ENCODE data around the gene CERS4. TPM values are rescaled to one million over a fixed set of nuclear protein-coding genes. Genes with fewer than 3 reads are reported as not detected.

Gene CERS4
- total RNA-seq, 1 experiment from 2014 or later: 11.6 TPM

DNA sequence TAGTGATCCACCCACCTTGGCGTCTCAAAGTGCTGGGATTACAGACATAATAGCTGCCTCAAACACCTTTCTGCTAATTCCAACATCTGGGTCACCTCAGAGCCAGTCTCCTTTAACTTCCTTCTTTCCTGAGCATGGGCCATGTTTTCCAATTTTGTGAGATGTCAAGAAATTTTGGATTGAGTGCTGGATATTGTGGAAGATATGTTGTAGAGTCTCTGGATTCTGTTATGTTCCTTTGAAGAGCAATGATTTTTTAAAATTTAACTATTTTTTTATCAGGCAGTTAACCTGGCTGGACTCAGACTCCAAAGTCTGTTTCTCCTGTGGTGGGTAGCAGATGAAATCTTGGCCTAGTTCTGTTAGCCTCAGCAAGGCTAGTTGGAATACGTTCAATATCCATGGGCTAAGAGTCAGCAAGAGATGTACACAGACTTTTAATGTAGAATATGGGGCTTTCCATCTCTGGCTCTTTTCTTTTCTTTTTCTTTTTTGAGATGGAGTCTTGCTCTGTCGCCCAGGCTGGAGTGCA is 22.0 kb downstream of the CERS4 start:
- H3K9me3 ChIP-seq (ENCODE audit: control insufficient read depth, insufficient read depth, low read depth, low read length): no peaks in the 10 kb centered on the region
- ChIA-PET CTCF (no interaction called here), POLR2A (no interaction called here)
- H3K4me3 ChIP-seq (ENCODE audit: low read depth in 2 of 2, low read length in 2 of 2): no peak overlapping the region
- H3K27me3 ChIP-seq (ENCODE audit: control insufficient read depth, insufficient read depth, low read length): no peaks in the 10 kb centered on the region
- intact Hi-C loops (cut with micrococcal nuclease; ENCODE audit: unreplicated experiment): no loop called here
- DNase-seq (ENCODE audit: low read depth, low spot score) (no peak), ATAC-seq (no peak)
- in situ Hi-C loops (cut with HindIII; ENCODE audit: low pct_unique_long_range_greater_than_20kb, low sequenced_read_pairs): no loop called here
- no peak overlapping the region for H3K27ac ChIP-seq (ENCODE audit: low read length)
- H3K4me1 ChIP-seq (ENCODE audit: control insufficient read depth, insufficient read depth, low read length): no peaks in the 10 kb centered on the region
- TF ChIP-seq POLR2AphosphoS5 (IDR thresholded peaks at IDR 0.05; ENCODE audit: low read depth, low read length) (no peak), TCF7L2 (IDR thresholded peaks at IDR 0.05; ENCODE audit: low read depth, low read length) (no peak), SIN3A (IDR thresholded peaks at IDR 0.05; ENCODE audit: borderline replicate concordance, insufficient read depth, low read depth, low read length) (no peak)
- TF ChIP-seq, protein P1, sequence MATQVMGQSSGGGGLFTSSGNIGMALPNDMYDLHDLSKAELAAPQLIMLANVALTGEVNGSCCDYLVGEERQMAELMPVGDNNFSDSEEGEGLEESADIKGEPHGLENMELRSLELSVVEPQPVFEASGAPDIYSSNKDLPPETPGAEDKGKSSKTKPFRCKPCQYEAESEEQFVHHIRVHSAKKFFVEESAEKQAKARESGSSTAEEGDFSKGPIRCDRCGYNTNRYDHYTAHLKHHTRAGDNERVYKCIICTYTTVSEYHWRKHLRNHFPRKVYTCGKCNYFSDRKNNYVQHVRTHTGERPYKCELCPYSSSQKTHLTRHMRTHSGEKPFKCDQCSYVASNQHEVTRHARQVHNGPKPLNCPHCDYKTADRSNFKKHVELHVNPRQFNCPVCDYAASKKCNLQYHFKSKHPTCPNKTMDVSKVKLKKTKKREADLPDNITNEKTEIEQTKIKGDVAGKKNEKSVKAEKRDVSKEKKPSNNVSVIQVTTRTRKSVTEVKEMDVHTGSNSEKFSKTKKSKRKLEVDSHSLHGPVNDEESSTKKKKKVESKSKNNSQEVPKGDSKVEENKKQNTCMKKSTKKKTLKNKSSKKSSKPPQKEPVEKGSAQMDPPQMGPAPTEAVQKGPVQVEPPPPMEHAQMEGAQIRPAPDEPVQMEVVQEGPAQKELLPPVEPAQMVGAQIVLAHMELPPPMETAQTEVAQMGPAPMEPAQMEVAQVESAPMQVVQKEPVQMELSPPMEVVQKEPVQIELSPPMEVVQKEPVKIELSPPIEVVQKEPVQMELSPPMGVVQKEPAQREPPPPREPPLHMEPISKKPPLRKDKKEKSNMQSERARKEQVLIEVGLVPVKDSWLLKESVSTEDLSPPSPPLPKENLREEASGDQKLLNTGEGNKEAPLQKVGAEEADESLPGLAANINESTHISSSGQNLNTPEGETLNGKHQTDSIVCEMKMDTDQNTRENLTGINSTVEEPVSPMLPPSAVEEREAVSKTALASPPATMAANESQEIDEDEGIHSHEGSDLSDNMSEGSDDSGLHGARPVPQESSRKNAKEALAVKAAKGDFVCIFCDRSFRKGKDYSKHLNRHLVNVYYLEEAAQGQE (IDR thresholded peaks at IDR 0.05; ENCODE audit: insufficient read depth in 1 of 2, low read depth in 2 of 2, low read length in 1 of 2): no peak
- TF ChIP-seq, protein P2, sequence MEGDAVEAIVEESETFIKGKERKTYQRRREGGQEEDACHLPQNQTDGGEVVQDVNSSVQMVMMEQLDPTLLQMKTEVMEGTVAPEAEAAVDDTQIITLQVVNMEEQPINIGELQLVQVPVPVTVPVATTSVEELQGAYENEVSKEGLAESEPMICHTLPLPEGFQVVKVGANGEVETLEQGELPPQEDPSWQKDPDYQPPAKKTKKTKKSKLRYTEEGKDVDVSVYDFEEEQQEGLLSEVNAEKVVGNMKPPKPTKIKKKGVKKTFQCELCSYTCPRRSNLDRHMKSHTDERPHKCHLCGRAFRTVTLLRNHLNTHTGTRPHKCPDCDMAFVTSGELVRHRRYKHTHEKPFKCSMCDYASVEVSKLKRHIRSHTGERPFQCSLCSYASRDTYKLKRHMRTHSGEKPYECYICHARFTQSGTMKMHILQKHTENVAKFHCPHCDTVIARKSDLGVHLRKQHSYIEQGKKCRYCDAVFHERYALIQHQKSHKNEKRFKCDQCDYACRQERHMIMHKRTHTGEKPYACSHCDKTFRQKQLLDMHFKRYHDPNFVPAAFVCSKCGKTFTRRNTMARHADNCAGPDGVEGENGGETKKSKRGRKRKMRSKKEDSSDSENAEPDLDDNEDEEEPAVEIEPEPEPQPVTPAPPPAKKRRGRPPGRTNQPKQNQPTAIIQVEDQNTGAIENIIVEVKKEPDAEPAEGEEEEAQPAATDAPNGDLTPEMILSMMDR (IDR thresholded peaks at IDR 0.05): no peak
- no peaks in the 10 kb centered on the region for H3K36me3 ChIP-seq (ENCODE audit: control insufficient read depth, insufficient read depth, low read length)
- TSS peak; percentile 67 for BruUV-seq (replicated peaks)

- TF ChIP-seq TCF7L2 (IDR thresholded peaks at IDR 0.05; ENCODE audit: low read depth, low read length): no peak
- TF ChIP-seq, protein P1 (IDR thresholded peaks at IDR 0.05; ENCODE audit: insufficient read depth in 1 of 2, low read depth in 2 of 2, low read length in 1 of 2): no peak
- no peak for TF ChIP-seq POLR2AphosphoS5 (IDR thresholded peaks at IDR 0.05; ENCODE audit: low read depth, low read length)
- TF ChIP-seq, protein P2 (IDR thresholded peaks at IDR 0.05): no peak
- no peak for TF ChIP-seq SIN3A (IDR thresholded peaks at IDR 0.05; ENCODE audit: borderline replicate concordance, insufficient read depth, low read depth, low read length)
- H3K27me3 ChIP-seq (ENCODE audit: control insufficient read depth, insufficient read depth, low read length): no peaks in the 10 kb centered on the region
- CTCF ChIA-PET: no interaction called here
These were observed 24.2 kb downstream of the CERS4 start for GRCh38 chr19:8233370-8233769.

More at GRCh38 chr19:8233370-8233769, 24.2 kb downstream of the CERS4 start:
- Histone ChIP-seq H3K36me3 (ENCODE audit: control insufficient read depth, insufficient read depth, low read length) (no peaks in the 10 kb centered on the region), H3K4me1 (ENCODE audit: control insufficient read depth, insufficient read depth, low read length) (no peaks in the 10 kb centered on the region), H3K9me3 (ENCODE audit: control insufficient read depth, insufficient read depth, low read depth, low read length) (no peaks in the 10 kb centered on the region), H3K27ac (ENCODE audit: low read length) (no peak overlapping the region), H3K4me3 (ENCODE audit: low read depth in 2 of 2, low read length in 2 of 2) (no peak overlapping the region)
- in situ Hi-C loops (cut with HindIII; ENCODE audit: low pct_unique_long_range_greater_than_20kb, low sequenced_read_pairs): no loop called here
- intact Hi-C loops (cut with micrococcal nuclease; ENCODE audit: unreplicated experiment): no loop called here
- ATAC-seq (no peak), DNase-seq (ENCODE audit: low read depth, low spot score) (no peak)
- POLR2A ChIA-PET: interaction anchor here (0.5 kb wide), 1 partner anchor 100 kb away, joined by 5 read pairs; no protein-coding TSS in a partner anchor
- no TSS peak for BruUV-seq (replicated peaks)
